Peyer's patch (tissue), 4 donors: Measurements from ENCODE around the gene PERCC1. TPM values are rescaled to one million over a fixed set of nuclear protein-coding genes. Genes with fewer than 3 reads are reported as not detected.

Experiments used
- DNase-seq, 3 donors: peaks; one replicate each; pipeline ENCODE4 v3.0.0-alpha.2; 2017 to 2019
- H3K27ac ChIP-seq, 4 donors: fragments of 200-600 bp; sonication (generic); one replicate each; pipeline ENCODE4 v1.5.1; 2016 to 2019
- H3K27me3 ChIP-seq, 2 donors: fragments of 200-600 bp; sonication (generic); one replicate each; pipeline ENCODE4 v1.5.1; 2019
- H3K36me3 ChIP-seq, 3 donors: fragments of 200-600 bp; sonication (generic); one replicate each; pipeline ENCODE4 v1.5.1; 2016 to 2019
- H3K4me1 ChIP-seq, 4 donors: fragments of 200-600 bp; sonication (generic); one replicate each; pipeline ENCODE4 v1.5.1; 2016 to 2019
- H3K4me3 ChIP-seq, 4 donors: fragments of 200-600 bp; sonication (generic); 1 replicate in 3 of 4; 2 replicates in 1 of 4; pipeline ENCODE4 v1.5.1; 2016 to 2019; ENCODE audit warnings: mild to moderate bottlenecking in 1 of 4
- H3K9me3 ChIP-seq, 4 donors: fragments of 200-600 bp; sonication (generic); one replicate each; pipeline ENCODE4 v1.5.1; 2016 to 2019; ENCODE audit warnings: mild to moderate bottlenecking in 1 of 4
- CTCF ChIP-seq, 6 experiments: fragments of 450-650 bp in 4 of 6; fragments of 200-600 bp in 2 of 6; sonication (generic) in 1 of 6; IDR thresholded peaks; one replicate each; pipeline ENCODE4 v1.5.1; 2017 to 2019; ENCODE audit warnings: antibody characterized with exemption in 6 of 6, mild to moderate bottlenecking in 3 of 6, moderate library complexity in 1 of 6
- POLR2A ChIP-seq, 2 donors: fragments of 450-650 bp; IDR thresholded peaks; one replicate each; pipeline ENCODE4 v1.5.1; 2017; ENCODE audit warnings: antibody characterized with exemption in 2 of 2, mild to moderate bottlenecking in 2 of 2, moderate library complexity in 2 of 2
- total RNA-seq, 4 donors: library from RNA; depleted of rRNA; stranded (reverse); fragments of >200 nt; gene quantifications; one replicate each; pipeline ENCODE4 v1.1.0, GENCODE V29; 2016

PERCC1 gene
- total RNA-seq, 4 donors from 2014 or later: not detected

DNA sequence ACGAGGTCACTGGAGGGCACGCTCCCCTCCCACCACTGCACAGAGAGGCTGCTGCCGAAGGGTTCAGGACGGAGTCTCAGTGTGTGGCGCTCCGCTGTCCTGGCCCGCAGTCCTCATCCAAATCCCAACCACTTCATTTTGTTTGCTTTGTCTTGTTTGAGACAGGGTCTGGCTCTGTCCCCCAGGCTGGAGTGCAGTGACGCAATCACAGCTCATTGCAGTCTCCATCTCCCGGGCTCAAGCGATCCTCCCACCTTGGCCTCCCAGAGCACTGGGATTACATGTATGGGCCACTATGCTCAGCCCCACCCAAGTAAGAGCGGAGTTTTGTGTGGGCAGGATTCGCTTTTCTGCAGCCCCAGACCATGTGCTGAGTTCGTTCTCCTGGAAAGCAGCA is 29.1 kb upstream of the PERCC1 start:
- no peak for TF ChIP-seq CTCF (IDR thresholded peaks at IDR 0.05)
- TF ChIP-seq POLR2A (IDR thresholded peaks at IDR 0.05): no peak
- peaks cover 0 to 64% (median 0%) of the 10 kb centered on the region in 3 donors for H3K36me3 ChIP-seq
- H3K9me3 ChIP-seq: no peaks in the 10 kb centered on the region
- no peak overlapping the region for H3K4me3 ChIP-seq
- DNase-seq: no peak
- no peaks in the 10 kb centered on the region for H3K4me1 ChIP-seq
- H3K27me3 ChIP-seq: no peaks in the 10 kb centered on the region
- H3K27ac ChIP-seq: no peak overlapping the region

- no peaks in the 10 kb centered on the region for H3K9me3 ChIP-seq
- H3K4me3 ChIP-seq: no peak overlapping the region
- H3K27ac ChIP-seq: no peak overlapping the region
- peaks cover 0 to 5% (median 4%) of the 10 kb centered on the region in 4 donors for H3K4me1 ChIP-seq
- DNase-seq: no peak
- peaks cover 0 to 59% (median 0%) of the 10 kb centered on the region in 3 donors for H3K36me3 ChIP-seq
- TF ChIP-seq CTCF (IDR thresholded peaks at IDR 0.05) (no peak), POLR2A (IDR thresholded peaks at IDR 0.05) (no peak)
- H3K27me3 ChIP-seq: no peaks in the 10 kb centered on the region
Measured at GRCh38 chr16:1403036-1403435, 27.8 kb upstream of the PERCC1 start.

DNA sequence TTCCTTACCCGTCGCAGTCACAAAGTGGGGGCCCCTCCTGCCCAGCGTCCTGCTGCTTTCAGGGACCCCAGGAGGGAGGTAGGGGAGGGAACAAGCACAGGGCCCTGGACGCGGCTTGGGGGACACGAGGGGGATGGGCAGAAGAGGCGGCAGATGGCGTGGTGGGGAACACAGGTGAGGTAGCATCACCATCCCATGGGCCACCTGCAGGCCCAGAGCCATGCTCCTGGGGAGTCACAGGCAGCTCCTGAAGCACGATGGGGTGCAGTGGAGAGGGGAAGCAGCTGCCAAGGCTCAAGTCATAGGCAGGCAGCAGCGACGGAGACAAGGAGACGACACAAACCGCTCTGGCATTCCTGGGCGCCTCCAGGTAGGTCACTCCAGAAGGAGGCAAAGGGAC is 27.1 kb upstream of the PERCC1 start:
- Histone ChIP-seq H3K9me3 (no peaks in the 10 kb centered on the region), H3K27ac (no peak overlapping the region), H3K36me3 (peaks cover 0 to 52% (median 0%) of the 10 kb centered on the region in 3 donors), H3K27me3 (no peaks in the 10 kb centered on the region), H3K4me1 (peaks cover 0 to 10% (median 6%) of the 10 kb centered on the region in 4 donors), H3K4me3 (no peak overlapping the region)
- DNase-seq: no peak
- no peak for TF ChIP-seq CTCF (IDR thresholded peaks at IDR 0.05)
- TF ChIP-seq POLR2A (IDR thresholded peaks at IDR 0.05): no peak

DNA sequence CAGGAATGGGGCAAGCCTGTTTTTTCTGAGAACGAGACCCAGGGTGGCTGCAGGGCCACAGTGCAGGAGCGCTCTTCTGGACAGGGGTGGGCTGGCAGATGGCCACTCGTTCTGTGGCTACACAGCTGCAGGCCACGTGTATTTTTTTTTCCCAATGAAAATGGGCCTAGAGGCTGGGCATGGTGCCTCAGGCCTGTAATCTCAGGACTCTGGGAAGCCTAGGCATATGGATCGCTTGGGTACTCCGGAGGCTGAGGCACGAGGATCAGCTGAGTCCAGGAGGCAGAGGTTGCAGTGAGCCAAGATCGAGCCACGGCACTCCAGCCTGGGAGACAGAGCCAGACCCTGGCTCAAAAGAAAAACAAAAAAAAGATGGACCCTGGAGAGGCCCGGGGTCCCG is 23.1 kb upstream of the PERCC1 start:
- Histone ChIP-seq H3K4me3 (peak overlapping the region; percentile 26 to 51 (median 44)), H3K36me3 (peaks cover 0 to 16% (median 0%) of the 10 kb centered on the region in 3 donors), H3K4me1 (peaks cover 0 to 12% (median 7%) of the 10 kb centered on the region in 4 donors), H3K9me3 (no peaks in the 10 kb centered on the region), H3K27ac (peak overlapping the region in 1 of 4 donors; percentile 61), H3K27me3 (no peaks in the 10 kb centered on the region)
- TF ChIP-seq CTCF (IDR thresholded peaks at IDR 0.05) (no peak), POLR2A (IDR thresholded peaks at IDR 0.05) (no peak)
- DNase-seq: no peak

- H3K27me3 ChIP-seq: no peaks in the 10 kb centered on the region
- TF ChIP-seq POLR2A (IDR thresholded peaks at IDR 0.05) (no peak), CTCF (IDR thresholded peaks at IDR 0.05) (no peak)
- peaks cover 0 to 14% (median 7%) of the 10 kb centered on the region in 4 donors for H3K4me1 ChIP-seq
- peak overlapping the region in 2 of 4 donors; percentile 4 to 61 for H3K27ac ChIP-seq
- H3K36me3 ChIP-seq: peaks cover 0 to 10% (median 0%) of the 10 kb centered on the region in 3 donors
- peak; percentile 96 to 98 (median 97) for DNase-seq
- H3K9me3 ChIP-seq: no peaks in the 10 kb centered on the region
- H3K4me3 ChIP-seq: peak overlapping the region; percentile 26 to 51 (median 44)
Measured at GRCh38 chr16:1408171-1408837, 22.6 kb upstream of the PERCC1 start.
